Mesothelial cell of epicardium (in vitro differentiated cells): ENCODE results near the gene EPN2. TPM values are rescaled to one million over a fixed set of nuclear protein-coding genes. Genes with fewer than 3 reads are reported as not detected.

ENCODE experiments used
- DNase-seq, 2 experiments: peaks; one replicate each; pipeline ENCODE4 v3.0.0; 2021; ENCODE audit warnings: low spot score in 2 of 2; ENCODE audit not compliant: unreplicated experiment in 2 of 2
- H3K27ac Mint-ChIP-seq: 2 replicates; pipeline ENCODE4 v1.8.0; 2021; ENCODE audit warnings: mixed read lengths
- H3K27me3 Mint-ChIP-seq: 2 replicates; pipeline ENCODE4 v1.8.0; 2021; ENCODE audit warnings: low read depth, mixed read lengths
- H3K36me3 Mint-ChIP-seq: 2 replicates; pipeline ENCODE4 v1.8.0; 2021; ENCODE audit warnings: mixed read lengths
- H3K4me1 Mint-ChIP-seq: 2 replicates; pipeline ENCODE4 v1.8.0; 2021; ENCODE audit warnings: mixed read lengths
- H3K4me3 Mint-ChIP-seq: 2 replicates; pipeline ENCODE4 v1.8.0; 2021; ENCODE audit warnings: mild to moderate bottlenecking, moderate library complexity, mixed read lengths
- H3K9me3 Mint-ChIP-seq: 2 replicates; pipeline ENCODE4 v1.8.0; 2021; ENCODE audit warnings: mixed read lengths
- CTCF ChIP-seq: fragments of 200-600 bp; sonication (generic); IDR thresholded peaks from one replicate; pipeline ENCODE4 v1.5.0; 2021; ENCODE audit warnings: antibody characterized with exemption; ENCODE audit not compliant: unreplicated experiment
- total RNA-seq: library from RNA; stranded (reverse); gene quantifications from 3 replicates; pipeline ENCODE4 v1.2.1, GENCODE V29; 2021

EPN2 gene
- total RNA-seq, 1 donor from 2014 or later = 70.2 TPM

GRCh38 chr17:19295473-19296135 lies 58.4 kb downstream of the EPN2 start:
- no peak for TF ChIP-seq CTCF
- peak overlapping the region; percentile 83 for H3K27ac Mint-ChIP-seq
- no peak overlapping the region for H3K4me3 Mint-ChIP-seq
- DNase-seq = no peak
- H3K36me3 Mint-ChIP-seq = no peaks in the 10 kb centered on the region
- H3K9me3 Mint-ChIP-seq = no peaks in the 10 kb centered on the region
- H3K4me1 Mint-ChIP-seq = peaks cover 7% of the 10 kb centered on the region
- no peaks in the 10 kb centered on the region for H3K27me3 Mint-ChIP-seq

GRCh38 chr17:19296786-19297778 lies 59.9 kb downstream of the EPN2 start:
- H3K9me3 Mint-ChIP-seq = no peaks in the 10 kb centered on the region
- TF ChIP-seq CTCF = no peak
- no peak overlapping the region for H3K27ac Mint-ChIP-seq
- no peaks in the 10 kb centered on the region for H3K27me3 Mint-ChIP-seq
- no peak overlapping the region for H3K4me3 Mint-ChIP-seq
- no peak for DNase-seq
- no peaks in the 10 kb centered on the region for H3K36me3 Mint-ChIP-seq
- H3K4me1 Mint-ChIP-seq = peaks cover 4% of the 10 kb centered on the region

DNA sequence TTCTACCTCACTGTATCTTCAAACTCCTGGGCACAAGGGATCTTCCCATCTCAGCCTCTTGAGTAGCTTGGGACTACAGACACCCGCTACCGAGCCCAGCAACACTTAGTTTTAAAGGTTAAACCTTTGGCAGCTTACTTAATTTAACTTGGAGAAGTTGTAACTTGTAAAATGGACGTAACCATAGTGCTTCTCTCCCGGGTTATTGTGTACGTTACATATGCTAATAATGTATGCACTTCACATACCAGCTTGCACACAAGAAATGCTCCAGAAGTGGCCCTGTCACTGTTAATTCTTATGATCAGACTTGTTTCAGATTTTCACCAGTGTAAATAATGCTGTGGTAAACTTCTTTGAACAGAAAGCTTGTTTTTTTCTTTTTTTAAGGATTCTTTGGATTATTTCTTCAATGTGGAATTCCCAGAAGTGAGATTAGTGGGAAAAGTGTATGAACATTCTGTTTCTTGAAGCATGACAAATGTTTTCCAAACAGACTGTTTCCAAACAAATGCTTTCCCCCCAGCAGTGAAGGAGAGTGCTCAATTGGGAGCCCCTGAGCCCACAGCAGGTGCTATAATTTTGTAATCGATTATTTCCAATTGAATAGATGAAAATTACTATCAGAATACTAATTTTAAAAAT lies 61.5 kb downstream of the EPN2 start:
- H3K36me3 Mint-ChIP-seq = no peaks in the 10 kb centered on the region
- no peak for DNase-seq
- peak overlapping the region; percentile 3 for H3K27ac Mint-ChIP-seq
- H3K4me3 Mint-ChIP-seq = no peak overlapping the region
- no peaks in the 10 kb centered on the region for H3K9me3 Mint-ChIP-seq
- no peak for TF ChIP-seq CTCF
- H3K27me3 Mint-ChIP-seq = no peaks in the 10 kb centered on the region
- H3K4me1 Mint-ChIP-seq = peaks cover 4% of the 10 kb centered on the region

GRCh38 chr17:19299214-19299747 lies 62.1 kb downstream of the EPN2 start:
- H3K27ac Mint-ChIP-seq = no peak overlapping the region
- peaks cover 4% of the 10 kb centered on the region for H3K4me1 Mint-ChIP-seq
- no peak for DNase-seq
- no peak overlapping the region for H3K4me3 Mint-ChIP-seq
- no peaks in the 10 kb centered on the region for H3K9me3 Mint-ChIP-seq
- H3K27me3 Mint-ChIP-seq = no peaks in the 10 kb centered on the region
- no peaks in the 10 kb centered on the region for H3K36me3 Mint-ChIP-seq
- TF ChIP-seq CTCF = no peak

DNA sequence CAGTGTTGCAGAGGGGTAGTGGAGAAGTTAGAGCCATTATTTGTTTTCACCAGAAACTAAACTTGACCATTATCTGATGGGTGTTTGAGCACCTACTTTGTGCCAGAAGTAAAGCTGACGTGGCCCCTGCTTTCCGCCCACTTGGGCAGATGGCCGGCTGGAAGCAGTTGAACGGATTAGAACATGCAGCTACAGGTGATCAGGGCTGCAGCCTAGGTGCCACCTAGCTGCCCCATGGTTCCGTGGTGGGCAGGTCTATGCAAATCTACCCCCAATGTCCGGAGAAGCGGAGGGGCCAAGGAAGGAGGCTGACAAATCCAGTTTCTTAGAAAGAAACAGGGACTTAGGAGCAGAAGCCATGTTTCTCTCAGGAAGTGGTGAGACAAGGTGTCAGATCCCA lies 62.7 kb downstream of the EPN2 start:
- Mint-ChIP-seq H3K27ac (no peak overlapping the region), H3K4me1 (peaks cover 4% of the 10 kb centered on the region), H3K9me3 (no peaks in the 10 kb centered on the region), H3K36me3 (no peaks in the 10 kb centered on the region), H3K4me3 (no peak overlapping the region), H3K27me3 (no peaks in the 10 kb centered on the region)
- TF ChIP-seq CTCF = no peak
- no peak for DNase-seq
